NCI-H748 (cell line): ENCODE measurements around the gene IMMT.

Source experiments
- DNase-seq: peaks from one replicate; lab custom pipeline; 2025; ENCODE audit not compliant: unreplicated experiment; lab: John Stamatoyannopoulos, UW

Gene IMMT

GRCh38 chr2:86143926-86144685, 51.2 kb downstream of the IMMT start:
- DNase-seq, result no peak

- DNase-seq, result no peak
Observed at GRCh38 chr2:86143307-86143706, 52.0 kb downstream of the IMMT start.

- no peak for DNase-seq
Observed at GRCh38 chr2:86142436-86143257, 52.6 kb downstream of the IMMT start.

GRCh38 chr2:86140969-86141392, 54.3 kb downstream of the IMMT start:
- DNase-seq, result no peak

- no peak for DNase-seq
Observed at GRCh38 chr2:86139981-86140380, 55.3 kb downstream of the IMMT start.

GRCh38 chr2:86138736-86139625, 56.3 kb downstream of the IMMT start:
- DNase-seq, result no peak

GRCh38 chr2:86136141-86136540, 59.1 kb downstream of the IMMT start:
- DNase-seq, result no peak

- no peak for DNase-seq
Observed at GRCh38 chr2:86135653-86136052, 59.6 kb downstream of the IMMT start.

GRCh38 chr2:86134709-86135108, 60.6 kb downstream of the IMMT start:
- DNase-seq, result no peak

GRCh38 chr2:86124683-86125082, 70.6 kb downstream of the IMMT start:
- no peak for DNase-seq

GRCh38 chr2:86123328-86123925, 71.8 kb downstream of the IMMT start:
- DNase-seq, result no peak

GRCh38 chr2:86118130-86118529, 77.1 kb downstream of the IMMT start:
- no peak for DNase-seq

- DNase-seq, result no peak
Observed at GRCh38 chr2:86107031-86107430, 88.2 kb downstream of the IMMT start.

- peak; percentile 93 for DNase-seq
Observed at GRCh38 chr2:86105969-86106945, 89.0 kb downstream of the IMMT start, which contains the start of gene PTCD3. Gene PTCD3 (plus strand): TSS chr2:86106235. CDS start chr2:86106248, 13 bp downstream.

GRCh38 chr2:86105252-86105968, 89.9 kb downstream of the IMMT start, which contains the start of gene POLR1A:
Gene POLR1A (minus strand): TSS chr2:86105886. CDS start chr2:86105776, 110 bp downstream.
- peak; percentile 86 for DNase-seq

GRCh38 chr2:86102157-86102556, 93.1 kb downstream of the IMMT start:
- no peak for DNase-seq

- no peak for DNase-seq
Observed at GRCh38 chr2:86097913-86098312, 97.3 kb downstream of the IMMT start.

GRCh38 chr2:86097114-86097896, 98.0 kb downstream of the IMMT start:
- DNase-seq, result no peak
